Measurements from ENCODE around the gene ZDHHC8.

GRCh38 chr22:20174785-20175596, 43.4 kb downstream of the ZDHHC8 start:
- TF ChIP-seq CTCF (optimal IDR thresholded peaks at IDR 0.05 in 1 of 3, IDR thresholded peaks at IDR 0.05 in 1 of 3, conservative IDR thresholded peaks at IDR 0.05 in 1 of 3; ENCODE audit: extremely low read depth in 1 of 3, insufficient read depth in 2 of 3, low read length in 3 of 3): peak in 2 of 3 experiments; percentile 4 to 9
- no peak for TF ChIP-seq EZH2 (IDR thresholded peaks at IDR 0.05; ENCODE audit: low read length)
